Gastroesophageal sphincter (tissue), 3 donors: ENCODE data around the gene PDE6A.

Experiments used
- CTCF ChIP-seq, 4 experiments: fragments of 200-600 bp in 2 of 4; fragments of 450-650 bp in 2 of 4; sonication (generic) in 1 of 4; IDR thresholded peaks; one replicate each; pipeline ENCODE4 v1.5.1; 2017 to 2019; ENCODE audit warnings: antibody characterized with exemption in 4 of 4, mild to moderate bottlenecking in 2 of 4, moderate library complexity in 2 of 4
- EP300 ChIP-seq: sonication (generic); formaldehyde crosslinking; IDR thresholded peaks from one replicate; pipeline ENCODE4 v1.6.1; 2017; ENCODE audit warnings: antibody characterized with exemption, mild to moderate bottlenecking
- POLR2A ChIP-seq, 2 donors: fragments of 450-650 bp; IDR thresholded peaks; one replicate each; pipeline ENCODE4 v1.6.1; 2017; ENCODE audit warnings: antibody characterized with exemption in 2 of 2, mild to moderate bottlenecking in 2 of 2, moderate library complexity in 1 of 2
- POLR2AphosphoS5 ChIP-seq: sonication (generic); formaldehyde crosslinking; IDR thresholded peaks from one replicate; pipeline ENCODE4 v1.6.1; 2017; ENCODE audit warnings: antibody characterized with exemption

- TF ChIP-seq POLR2A (IDR thresholded peaks at IDR 0.05) (peak; percentile 88 to 89), CTCF (IDR thresholded peaks at IDR 0.05) (peak in 3 of 4 experiments; percentile 15 to 26 (median 15)), POLR2AphosphoS5 (peak; percentile 98), EP300 (no peak)
Observed at GRCh38 chr5:149960272-149961185, 15.9 kb upstream of the PDE6A start, which contains the start of gene SLC26A2.
